Glutamatergic neuron (in vitro differentiated cells): ENCODE data around the gene ACBD6. TPM values are rescaled to one million over a fixed set of nuclear protein-coding genes. Genes with fewer than 3 reads are reported as not detected.

Source experiments
- DNase-seq: peaks from one replicate; pipeline ENCODE4 v3.0.0; 2022
- H3K27ac Mint-ChIP-seq: one replicate; pipeline ENCODE4 v1.8.0; 2020; ENCODE audit warnings: mild to moderate bottlenecking, mixed read lengths, inconsistent platforms; ENCODE audit not compliant: unreplicated experiment
- H3K27me3 Mint-ChIP-seq: one replicate; pipeline ENCODE4 v1.8.0; 2020; ENCODE audit warnings: mild to moderate bottlenecking, moderate library complexity, mixed read lengths, inconsistent platforms; ENCODE audit not compliant: unreplicated experiment
- H3K36me3 Mint-ChIP-seq: one replicate; pipeline ENCODE4 v1.8.0; 2020; ENCODE audit warnings: mild to moderate bottlenecking, mixed read lengths, inconsistent platforms; ENCODE audit not compliant: unreplicated experiment
- H3K4me1 Mint-ChIP-seq: one replicate; pipeline ENCODE4 v1.8.0; 2020; ENCODE audit warnings: mild to moderate bottlenecking, low read depth, mixed read lengths, inconsistent platforms; ENCODE audit not compliant: unreplicated experiment
- H3K4me3 Mint-ChIP-seq: one replicate; pipeline ENCODE4 v1.8.0; 2020; ENCODE audit warnings: mild to moderate bottlenecking, mixed read lengths, inconsistent platforms; ENCODE audit not compliant: unreplicated experiment
- H3K9me3 Mint-ChIP-seq: one replicate; pipeline ENCODE4 v1.8.0; 2020; ENCODE audit warnings: mild to moderate bottlenecking, moderate library complexity, mixed read lengths, inconsistent platforms; ENCODE audit not compliant: unreplicated experiment
- total RNA-seq: library from RNA; stranded (reverse); fragmentation: NEBNext Ultra II Directional; extraction: Animal tissue kit (Norgen Biotek cat#: 25700); gene quantifications from one replicate; pipeline ENCODE4 v1.2.1, GENCODE V29; 2021; ENCODE audit not compliant: unreplicated experiment
- TF ChIP-seq, protein P1 (sequence below): fragments of 200-600 bp; sonication (generic); IDR thresholded peaks from one replicate; pipeline ENCODE4 v1.5.0; 2021; ENCODE audit not compliant: partially characterized antibody, unreplicated experiment

Gene ACBD6
- total RNA-seq, 1 donor from 2014 or later, result 52.9 TPM

DNA sequence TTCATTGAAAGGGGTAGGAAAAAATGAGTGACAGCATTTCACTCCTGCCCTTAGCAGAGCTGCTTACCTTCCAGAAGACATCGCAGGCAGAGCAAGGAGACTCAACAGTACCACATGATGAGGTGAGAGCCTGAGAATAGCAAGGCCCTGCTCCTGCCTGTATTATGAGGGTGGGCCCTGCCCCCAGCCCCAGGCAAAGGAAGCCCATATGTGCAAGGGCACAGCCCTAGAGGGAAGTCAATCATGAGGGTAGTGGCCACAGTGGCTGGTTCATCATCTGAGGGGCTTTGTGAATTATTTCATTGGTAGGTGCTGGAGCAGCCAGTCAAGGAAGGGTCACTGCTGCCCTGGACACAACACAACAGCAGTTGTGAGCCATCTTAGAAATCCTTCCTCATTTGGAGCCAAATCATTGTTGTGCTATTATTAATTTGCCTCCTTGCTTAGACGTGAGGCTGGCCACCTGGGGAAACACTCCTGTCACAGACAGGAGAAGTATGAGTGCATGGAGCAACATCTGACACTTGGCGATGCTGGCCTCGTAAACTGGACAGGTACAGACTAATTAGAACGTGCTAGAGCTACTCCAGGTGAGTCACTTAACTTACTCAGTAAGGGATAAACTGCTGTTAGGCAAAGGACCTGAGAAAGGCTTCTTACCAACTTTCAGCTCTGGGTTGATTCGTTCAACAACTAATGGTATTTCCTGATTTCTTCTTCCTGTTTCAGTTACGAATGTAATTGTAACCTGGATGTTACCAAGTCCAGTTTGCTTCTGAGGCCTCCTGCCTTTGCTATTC, 22.7 kb upstream of the ACBD6 start:
- Mint-ChIP-seq H3K4me3 (no peak overlapping the region), H3K27me3 (no peaks in the 10 kb centered on the region), H3K9me3 (peaks cover 4% of the 10 kb centered on the region), H3K36me3 (no peaks in the 10 kb centered on the region), H3K4me1 (peaks cover 6% of the 10 kb centered on the region), H3K27ac (no peak overlapping the region)
- DNase-seq, result no peak
- TF ChIP-seq, protein P1, sequence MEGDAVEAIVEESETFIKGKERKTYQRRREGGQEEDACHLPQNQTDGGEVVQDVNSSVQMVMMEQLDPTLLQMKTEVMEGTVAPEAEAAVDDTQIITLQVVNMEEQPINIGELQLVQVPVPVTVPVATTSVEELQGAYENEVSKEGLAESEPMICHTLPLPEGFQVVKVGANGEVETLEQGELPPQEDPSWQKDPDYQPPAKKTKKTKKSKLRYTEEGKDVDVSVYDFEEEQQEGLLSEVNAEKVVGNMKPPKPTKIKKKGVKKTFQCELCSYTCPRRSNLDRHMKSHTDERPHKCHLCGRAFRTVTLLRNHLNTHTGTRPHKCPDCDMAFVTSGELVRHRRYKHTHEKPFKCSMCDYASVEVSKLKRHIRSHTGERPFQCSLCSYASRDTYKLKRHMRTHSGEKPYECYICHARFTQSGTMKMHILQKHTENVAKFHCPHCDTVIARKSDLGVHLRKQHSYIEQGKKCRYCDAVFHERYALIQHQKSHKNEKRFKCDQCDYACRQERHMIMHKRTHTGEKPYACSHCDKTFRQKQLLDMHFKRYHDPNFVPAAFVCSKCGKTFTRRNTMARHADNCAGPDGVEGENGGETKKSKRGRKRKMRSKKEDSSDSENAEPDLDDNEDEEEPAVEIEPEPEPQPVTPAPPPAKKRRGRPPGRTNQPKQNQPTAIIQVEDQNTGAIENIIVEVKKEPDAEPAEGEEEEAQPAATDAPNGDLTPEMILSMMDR, result no peak

DNA sequence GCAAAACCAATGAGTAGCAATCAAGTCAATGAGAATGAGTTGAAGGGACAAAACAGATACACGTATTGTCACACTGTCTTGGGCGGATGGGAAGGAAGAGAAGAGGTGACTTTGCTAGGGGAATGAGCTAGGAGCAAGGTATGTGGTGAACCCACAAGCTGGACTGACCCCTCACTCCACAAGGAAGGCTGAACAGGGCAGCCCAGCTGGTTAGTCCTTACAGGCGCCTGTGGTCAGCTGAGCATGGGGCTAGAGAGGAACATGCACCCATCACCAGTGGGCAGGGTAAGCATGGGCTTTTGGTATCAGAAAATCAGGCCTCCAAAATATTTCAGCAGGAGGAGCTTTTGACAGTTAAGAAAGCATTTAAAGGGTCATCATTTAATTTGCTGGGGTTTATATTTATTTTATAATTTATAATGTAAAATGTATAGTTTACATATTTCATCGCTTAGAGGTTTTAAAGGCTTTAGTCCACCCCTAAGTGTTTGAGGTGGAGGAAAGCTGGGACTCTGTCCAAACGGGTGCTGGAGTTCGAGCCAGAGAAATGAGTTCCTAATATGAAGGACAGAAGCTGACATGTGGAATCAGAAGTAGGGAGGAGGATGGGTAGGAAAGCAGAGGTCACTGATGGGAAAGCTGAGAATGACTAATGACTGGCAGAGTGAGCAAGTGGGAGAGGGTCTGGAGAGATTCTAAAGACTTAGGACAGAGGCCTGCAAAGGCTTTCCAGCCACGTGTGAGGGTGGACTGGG, 22.0 kb upstream of the ACBD6 start:
- Mint-ChIP-seq H3K4me3 (no peak overlapping the region), H3K36me3 (no peaks in the 10 kb centered on the region), H3K27me3 (no peaks in the 10 kb centered on the region), H3K27ac (no peak overlapping the region), H3K9me3 (peaks cover 4% of the 10 kb centered on the region), H3K4me1 (peaks cover 6% of the 10 kb centered on the region)
- TF ChIP-seq, protein P1, result no peak
- no peak for DNase-seq

DNA sequence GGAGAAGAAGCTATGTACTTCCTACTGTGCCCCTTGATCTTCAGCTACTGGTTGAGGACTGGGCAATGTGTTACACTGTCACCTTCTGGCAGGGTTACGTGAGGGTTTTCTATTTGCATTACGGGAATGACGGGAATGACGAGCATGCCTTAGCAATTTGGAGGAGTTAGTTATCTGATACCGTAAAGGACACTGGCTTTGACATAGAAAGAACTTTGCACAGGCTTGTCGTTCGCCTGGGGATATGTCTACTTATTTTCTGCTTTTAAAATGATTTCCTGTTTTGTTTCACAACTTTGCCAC, 19.8 kb upstream of the ACBD6 start:
- Mint-ChIP-seq H3K9me3 (peaks cover 4% of the 10 kb centered on the region), H3K36me3 (no peaks in the 10 kb centered on the region), H3K27me3 (no peaks in the 10 kb centered on the region), H3K4me3 (no peak overlapping the region), H3K4me1 (peaks cover 6% of the 10 kb centered on the region), H3K27ac (no peak overlapping the region)
- no peak for DNase-seq
- TF ChIP-seq, protein P1, result no peak

DNA sequence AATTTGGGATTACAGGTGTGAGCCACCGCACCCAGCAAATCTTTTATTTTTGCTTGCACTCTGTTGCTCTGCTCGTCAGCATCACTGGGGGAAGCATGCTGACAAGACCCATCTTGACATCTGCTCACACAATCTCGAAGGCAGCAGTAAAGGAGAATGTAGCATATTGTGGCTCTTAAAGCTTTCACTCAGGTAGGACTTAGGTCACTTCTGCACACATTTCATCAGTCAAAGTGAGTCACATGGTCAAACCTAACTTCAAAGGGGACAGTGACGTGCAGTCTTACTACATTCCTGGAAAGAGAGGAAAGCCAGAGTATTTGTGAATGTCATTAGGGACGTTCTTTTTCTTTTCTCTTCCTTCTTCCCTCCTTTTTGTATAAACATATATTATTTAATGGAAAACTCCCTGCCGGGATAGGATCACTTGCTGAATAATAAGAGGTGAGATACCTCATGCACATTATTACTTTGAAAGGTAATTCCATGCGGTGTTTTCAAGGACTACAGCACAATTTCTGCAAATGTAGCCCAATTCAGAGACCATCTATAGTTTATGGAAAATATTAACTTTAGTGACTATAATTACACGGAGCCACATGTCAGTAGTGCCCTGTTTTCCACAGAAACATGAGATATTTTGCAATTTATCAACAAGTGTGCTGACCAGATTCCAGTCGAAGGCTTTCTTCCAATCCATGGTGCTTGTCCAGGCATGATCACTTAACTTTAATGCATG, 19.3 kb upstream of the ACBD6 start:
- Mint-ChIP-seq H3K4me3 (no peak overlapping the region), H3K36me3 (no peaks in the 10 kb centered on the region), H3K27ac (no peak overlapping the region), H3K4me1 (peaks cover 6% of the 10 kb centered on the region), H3K9me3 (peaks cover 4% of the 10 kb centered on the region), H3K27me3 (no peaks in the 10 kb centered on the region)
- TF ChIP-seq, protein P1, result no peak
- no peak for DNase-seq
